Esophagus squamous epithelium (tissue), 4 donors: ENCODE results near the gene SIX1.

Experiments
- CTCF ChIP-seq, 6 experiments: fragments of 450-650 bp in 4 of 6; fragments of 200-600 bp in 2 of 6; sonication (generic) in 2 of 6; IDR thresholded peaks; one replicate each; pipeline ENCODE4 v1.5.1; 2016 to 2019; ENCODE audit warnings: antibody characterized with exemption in 6 of 6, mild to moderate bottlenecking in 4 of 6, moderate library complexity in 4 of 6
- POLR2A ChIP-seq, 4 donors: fragments of 450-650 bp; IDR thresholded peaks; one replicate each; pipeline ENCODE4 v1.6.1; 2017; ENCODE audit warnings: antibody characterized with exemption in 4 of 4, mild to moderate bottlenecking in 4 of 4, moderate library complexity in 3 of 4

GRCh38 chr14:60634153-60634552, 15.1 kb downstream of the SIX1 start:
- TF ChIP-seq CTCF (IDR thresholded peaks at IDR 0.05) (no peak), POLR2A (IDR thresholded peaks at IDR 0.05) (no peak)
